ENCODE results near the gene CDKL4. TPM values are rescaled to one million over a fixed set of nuclear protein-coding genes. Genes with fewer than 3 reads are reported as not detected.

CDKL4 gene
- total RNA-seq, 1 donor from 2014 or later = 2.0 TPM

- Mint-ChIP-seq H3K4me3 (ENCODE audit: low read depth) (no peak overlapping the region), H3K27ac (no peak overlapping the region), H3K9me3 (ENCODE audit: low read depth) (peaks cover 3% of the 10 kb centered on the region), H3K36me3 (ENCODE audit: insufficient read depth) (peaks cover 24% of the 10 kb centered on the region), H3K4me1 (ENCODE audit: low read depth) (no peaks in the 10 kb centered on the region), H3K27me3 (no peaks in the 10 kb centered on the region)
- DNase-seq (ENCODE audit: low spot score, unreplicated experiment) = no peak
- TF ChIP-seq CTCF (IDR thresholded peaks at IDR 0.05; ENCODE audit: unreplicated experiment) = no peak
Measured at GRCh38 chr2:39275016-39275415, 31.2 kb upstream of the CDKL4 start.

GRCh38 chr2:39269941-39270340, 26.2 kb upstream of the CDKL4 start:
- H3K27ac Mint-ChIP-seq = no peak overlapping the region
- H3K27me3 Mint-ChIP-seq = no peaks in the 10 kb centered on the region
- H3K9me3 Mint-ChIP-seq (ENCODE audit: low read depth) = peaks cover 3% of the 10 kb centered on the region
- no peak for DNase-seq (ENCODE audit: low spot score, unreplicated experiment)
- H3K36me3 Mint-ChIP-seq (ENCODE audit: insufficient read depth) = peaks cover 13% of the 10 kb centered on the region
- H3K4me3 Mint-ChIP-seq (ENCODE audit: low read depth) = no peak overlapping the region
- H3K4me1 Mint-ChIP-seq (ENCODE audit: low read depth) = no peaks in the 10 kb centered on the region
- no peak for TF ChIP-seq CTCF (IDR thresholded peaks at IDR 0.05; ENCODE audit: unreplicated experiment)

- H3K4me1 Mint-ChIP-seq (ENCODE audit: low read depth) = no peaks in the 10 kb centered on the region
- H3K27ac Mint-ChIP-seq = no peak overlapping the region
- no peaks in the 10 kb centered on the region for H3K27me3 Mint-ChIP-seq
- H3K4me3 Mint-ChIP-seq (ENCODE audit: low read depth) = no peak overlapping the region
- H3K9me3 Mint-ChIP-seq (ENCODE audit: low read depth) = no peaks in the 10 kb centered on the region
- DNase-seq (ENCODE audit: low spot score, unreplicated experiment) = no peak
- TF ChIP-seq CTCF (IDR thresholded peaks at IDR 0.05; ENCODE audit: unreplicated experiment) = no peak
- peaks cover 17% of the 10 kb centered on the region for H3K36me3 Mint-ChIP-seq (ENCODE audit: insufficient read depth)
Measured at GRCh38 chr2:39266916-39267434, 23.2 kb upstream of the CDKL4 start.

- no peaks in the 10 kb centered on the region for H3K9me3 Mint-ChIP-seq (ENCODE audit: low read depth)
- H3K27me3 Mint-ChIP-seq = no peaks in the 10 kb centered on the region
- no peak for DNase-seq (ENCODE audit: low spot score, unreplicated experiment)
- H3K4me3 Mint-ChIP-seq (ENCODE audit: low read depth) = no peak overlapping the region
- H3K36me3 Mint-ChIP-seq (ENCODE audit: insufficient read depth) = peaks cover 17% of the 10 kb centered on the region
- no peak overlapping the region for H3K27ac Mint-ChIP-seq
- TF ChIP-seq CTCF (IDR thresholded peaks at IDR 0.05; ENCODE audit: unreplicated experiment) = no peak
- no peaks in the 10 kb centered on the region for H3K4me1 Mint-ChIP-seq (ENCODE audit: low read depth)
Measured at GRCh38 chr2:39266139-39266805, 22.5 kb upstream of the CDKL4 start.

GRCh38 chr2:39265315-39265714, 21.5 kb upstream of the CDKL4 start:
- Mint-ChIP-seq H3K27ac (no peak overlapping the region), H3K4me3 (ENCODE audit: low read depth) (no peak overlapping the region), H3K4me1 (ENCODE audit: low read depth) (no peaks in the 10 kb centered on the region), H3K36me3 (ENCODE audit: insufficient read depth) (peaks cover 21% of the 10 kb centered on the region), H3K9me3 (ENCODE audit: low read depth) (no peaks in the 10 kb centered on the region), H3K27me3 (no peaks in the 10 kb centered on the region)
- DNase-seq (ENCODE audit: low spot score, unreplicated experiment) = no peak
- no peak for TF ChIP-seq CTCF (IDR thresholded peaks at IDR 0.05; ENCODE audit: unreplicated experiment)

Data from progenitor cell of endocrine pancreas (in vitro differentiated cells).